Mesenchymal stem cell (in vitro differentiated cells and primary cell): ENCODE results near the gene AFF2.

Experiments
- DNase-seq: peaks from one replicate; pipeline ENCODE4 v3.0.0-alpha.2; 2013
- H2AFZ ChIP-seq: one replicate; pipeline ENCODE4 v1.6.1; 2013; ENCODE audit warnings: low read depth, mild to moderate bottlenecking, control low read depth, inconsistent platforms, low read length, moderate library complexity
- H2AK5ac ChIP-seq: 2 replicates; pipeline ENCODE4 v1.6.1; 2013; ENCODE audit warnings: low read length, moderate library complexity, mild to moderate bottlenecking, inconsistent platforms; ENCODE audit not compliant: severe bottlenecking
- H2BK120ac ChIP-seq: one replicate; pipeline ENCODE4 v1.6.1; 2013; ENCODE audit warnings: low read depth, mild to moderate bottlenecking, inconsistent platforms, low read length, moderate library complexity
- H2BK12ac ChIP-seq, 2 experiments: one replicate each; pipeline ENCODE4 v1.6.1; 2013; ENCODE audit warnings: inconsistent platforms in 2 of 2, low read length in 2 of 2, mild to moderate bottlenecking in 2 of 2, moderate library complexity in 2 of 2, control low read depth in 1 of 2
- H2BK15ac ChIP-seq: one replicate; pipeline ENCODE4 v1.6.1; 2013; ENCODE audit warnings: mild to moderate bottlenecking, low read depth, inconsistent platforms; ENCODE audit not compliant: poor library complexity, severe bottlenecking
- H2BK5ac ChIP-seq: 2 replicates; pipeline ENCODE4 v1.6.1; 2013; ENCODE audit warnings: low read depth, mild to moderate bottlenecking, low read length, control low read depth, inconsistent platforms; ENCODE audit not compliant: poor library complexity, severe bottlenecking
- H3K14ac ChIP-seq, 2 experiments: one replicate each; pipeline ENCODE4 v1.6.1; 2013; ENCODE audit warnings: inconsistent platforms in 2 of 2, low read length in 2 of 2, control low read depth in 1 of 2, mild to moderate bottlenecking in 1 of 2, moderate library complexity in 1 of 2
- H3K18ac ChIP-seq, 2 experiments: one replicate each; pipeline ENCODE4 v1.6.1; 2013; ENCODE audit warnings: inconsistent platforms in 2 of 2, low read length in 2 of 2, control low read depth in 1 of 2, low read depth in 1 of 2, mild to moderate bottlenecking in 1 of 2
- H3K23ac ChIP-seq, 2 experiments: one replicate each; pipeline ENCODE4 v1.6.1; 2013; ENCODE audit warnings: inconsistent platforms in 2 of 2, low read length in 2 of 2, mild to moderate bottlenecking in 2 of 2, moderate library complexity in 2 of 2, control low read depth in 1 of 2
- H3K27ac ChIP-seq: 2 replicates; pipeline ENCODE4 v1.5.1; 2013; ENCODE audit warnings: mild to moderate bottlenecking, moderate library complexity, low read length, control low read depth, inconsistent platforms; ENCODE audit not compliant: poor library complexity, severe bottlenecking
- H3K27me3 ChIP-seq, 2 experiments: 2 replicates each; pipeline versions ENCODE4 v1.6.1 to v1.7.0; 2013; ENCODE audit warnings: low read length in 2 of 2, mild to moderate bottlenecking in 2 of 2, moderate library complexity in 2 of 2, control low read depth in 1 of 2, inconsistent platforms in 1 of 2; ENCODE audit not compliant: control insufficient read depth in 1 of 2, insufficient read depth in 1 of 2
- H3K36me3 ChIP-seq, 2 experiments: 2 replicates each; pipeline versions ENCODE4 v1.6.1 to v1.7.0; 2013; ENCODE audit warnings: low read length in 2 of 2, control low read depth in 1 of 2, inconsistent platforms in 1 of 2, low read depth in 1 of 2, mild to moderate bottlenecking in 1 of 2; ENCODE audit not compliant: insufficient read depth in 2 of 2, control insufficient read depth in 1 of 2
- H3K4ac ChIP-seq, 2 experiments: one replicate each; pipeline ENCODE4 v1.6.1; 2013; ENCODE audit warnings: inconsistent platforms in 2 of 2, low read length in 2 of 2, mild to moderate bottlenecking in 2 of 2, moderate library complexity in 2 of 2, control low read depth in 1 of 2, low read depth in 1 of 2
- H3K4me1 ChIP-seq: 2 replicates; pipeline ENCODE4 v1.6.1; 2013; ENCODE audit warnings: low read depth, low read length, control low read depth; ENCODE audit not compliant: control insufficient read depth, insufficient read depth
- H3K4me2 ChIP-seq: 2 replicates; pipeline ENCODE4 v1.6.1; 2013; ENCODE audit warnings: low read length, mild to moderate bottlenecking, inconsistent platforms; ENCODE audit not compliant: poor library complexity, severe bottlenecking
- H3K4me3 ChIP-seq, 2 experiments: 2 replicates each; pipeline versions ENCODE4 v1.5.1 to v1.7.0; 2013; ENCODE audit warnings: low read length in 2 of 2, mild to moderate bottlenecking in 2 of 2, control low read depth in 1 of 2, low read depth in 1 of 2; ENCODE audit not compliant: insufficient read depth in 1 of 2
- H3K79me1 ChIP-seq: replicated peaks from 2 replicates; pipeline ENCODE4 v1.6.1; 2013; ENCODE audit warnings: mild to moderate bottlenecking, control low read depth, low read length, inconsistent platforms; ENCODE audit not compliant: poor library complexity, severe bottlenecking
- H3K9ac ChIP-seq: 2 replicates; pipeline ENCODE4 v1.7.0; 2013; ENCODE audit warnings: mild to moderate bottlenecking, low read length, moderate library complexity
- H3K9me3 ChIP-seq: 2 replicates; pipeline ENCODE4 v1.7.0; 2013; ENCODE audit warnings: mild to moderate bottlenecking, low read length; ENCODE audit not compliant: control insufficient read depth
- H4K8ac ChIP-seq: one replicate; pipeline ENCODE4 v1.6.1; 2013; ENCODE audit warnings: inconsistent platforms, mild to moderate bottlenecking, low read length, moderate library complexity
- H4K91ac ChIP-seq: one replicate; pipeline ENCODE4 v1.6.1; 2013; ENCODE audit warnings: mild to moderate bottlenecking, low read length, inconsistent platforms
- WGBS: methylation state at CpG from one replicate; pipeline ENCODE4 v1.1.7; 2013; ENCODE audit warnings: mixed read lengths; 5-methylcytosine and 5-hydroxymethylcytosine counted together

The AFF2 gene

DNA sequence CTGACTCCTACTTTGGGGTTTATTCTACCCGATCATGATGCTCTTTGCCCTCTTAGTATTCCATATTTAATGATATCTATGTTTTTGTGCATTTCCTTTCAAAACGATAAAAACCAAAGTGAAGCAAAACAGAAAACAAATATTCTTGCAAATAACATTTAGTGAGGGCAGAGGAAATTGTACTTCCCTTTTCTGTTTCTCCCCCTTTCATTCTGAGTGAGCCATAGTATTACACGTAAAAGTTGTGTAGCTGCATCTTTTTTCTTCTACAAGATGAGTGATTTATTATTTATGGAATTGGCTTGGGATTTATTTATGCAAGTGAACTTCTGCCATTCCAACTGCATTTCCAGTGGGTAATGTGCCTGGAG is 109.9 kb downstream of the AFF2 start:
- no peaks in the 10 kb centered on the region for H3K36me3 ChIP-seq
- H3K27me3 ChIP-seq = no peaks in the 10 kb centered on the region
- H3K14ac ChIP-seq = no peak overlapping the region
- no peak overlapping the region for H3K4ac ChIP-seq
- H3K18ac ChIP-seq = no peak overlapping the region
- no peak overlapping the region for H3K4me3 ChIP-seq
- no peak for DNase-seq
- H2BK12ac ChIP-seq = no peak overlapping the region
- H2BK5ac ChIP-seq = no peak overlapping the region
- no peak overlapping the region for H3K4me2 ChIP-seq
- no peaks in the 10 kb centered on the region for H3K79me1 ChIP-seq
- no peaks in the 10 kb centered on the region for H3K9me3 ChIP-seq
- no peak overlapping the region for H3K23ac ChIP-seq
- H3K27ac ChIP-seq = no peak overlapping the region
- no peak overlapping the region for H4K91ac ChIP-seq
- no CpG with 5 or more reads among the region's 3 CpGs for WGBS
- no peak overlapping the region for H3K9ac ChIP-seq
- H2AFZ ChIP-seq = no peak overlapping the region
- H3K4me1 ChIP-seq = no peaks in the 10 kb centered on the region
- no peak overlapping the region for H4K8ac ChIP-seq
- H2BK120ac ChIP-seq = no peak overlapping the region
- H2AK5ac ChIP-seq = no peak overlapping the region
- no peak overlapping the region for H2BK15ac ChIP-seq

DNA sequence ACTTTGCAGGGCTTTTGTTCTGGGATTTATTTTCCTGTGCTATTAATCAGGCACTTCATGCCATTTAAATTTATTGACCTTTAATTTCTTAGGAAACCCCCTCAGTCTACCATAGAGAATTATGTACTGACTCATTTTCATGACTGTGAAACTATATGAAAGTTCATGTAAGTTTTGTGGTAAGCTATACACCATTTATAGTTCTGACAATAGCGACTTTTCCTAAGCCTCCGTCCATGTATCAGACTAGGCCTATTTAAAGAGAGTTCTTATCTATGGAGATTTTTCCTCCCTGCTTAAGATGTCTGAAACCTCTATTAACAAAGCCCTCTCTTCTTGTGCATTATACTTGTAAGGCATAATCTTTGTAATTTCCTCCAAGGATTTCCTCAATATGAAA is 111.6 kb downstream of the AFF2 start:
- Histone ChIP-seq H3K4ac (no peak overlapping the region), H3K4me1 (no peaks in the 10 kb centered on the region), H3K18ac (no peak overlapping the region), H3K23ac (no peak overlapping the region), H2AFZ (no peak overlapping the region), H2BK12ac (no peak overlapping the region), H3K4me3 (no peak overlapping the region), H2BK15ac (no peak overlapping the region), H3K36me3 (no peaks in the 10 kb centered on the region), H3K79me1 (no peaks in the 10 kb centered on the region), H3K27me3 (no peaks in the 10 kb centered on the region), H4K8ac (no peak overlapping the region), H3K27ac (no peak overlapping the region), H4K91ac (no peak overlapping the region), H2BK120ac (no peak overlapping the region), H3K9me3 (no peaks in the 10 kb centered on the region), H3K4me2 (no peak overlapping the region), H2AK5ac (no peak overlapping the region), H3K9ac (no peak overlapping the region), H2BK5ac (no peak overlapping the region), H3K14ac (no peak overlapping the region)
- no peak for DNase-seq
- WGBS = no CpG with 5 or more reads among the region's 2 CpGs

DNA sequence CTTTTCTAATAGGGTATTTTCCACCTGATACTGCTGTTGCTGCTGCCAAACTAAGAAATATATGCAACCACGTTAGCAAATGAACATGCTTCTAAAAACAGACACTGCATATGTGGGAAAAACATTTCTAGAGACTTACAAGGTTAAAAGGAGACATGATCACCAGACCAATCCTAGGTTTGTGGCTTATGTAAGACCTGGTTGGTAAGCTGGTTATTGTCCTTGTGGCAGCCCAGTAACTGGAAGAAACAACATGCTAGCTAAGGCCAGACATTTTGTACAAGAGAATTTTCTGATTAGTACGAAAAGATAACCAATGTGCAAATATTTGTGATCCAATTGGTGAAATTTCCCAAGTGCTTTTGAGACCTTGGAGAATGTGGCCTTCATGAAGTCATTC is 112.0 kb downstream of the AFF2 start:
- H2BK120ac ChIP-seq = no peak overlapping the region
- H3K9ac ChIP-seq = no peak overlapping the region
- H3K27ac ChIP-seq = no peak overlapping the region
- no peak overlapping the region for H2BK15ac ChIP-seq
- no peak overlapping the region for H3K4me2 ChIP-seq
- no peaks in the 10 kb centered on the region for H3K36me3 ChIP-seq
- no peak overlapping the region for H2BK5ac ChIP-seq
- H4K8ac ChIP-seq = no peak overlapping the region
- no peak overlapping the region for H3K23ac ChIP-seq
- no peak for DNase-seq
- no peak overlapping the region for H2AFZ ChIP-seq
- no peak overlapping the region for H3K18ac ChIP-seq
- H4K91ac ChIP-seq = no peak overlapping the region
- no peak overlapping the region for H2AK5ac ChIP-seq
- H3K4me3 ChIP-seq = no peak overlapping the region
- no peaks in the 10 kb centered on the region for H3K79me1 ChIP-seq
- no peaks in the 10 kb centered on the region for H3K9me3 ChIP-seq
- no peak overlapping the region for H3K14ac ChIP-seq
- no peaks in the 10 kb centered on the region for H3K4me1 ChIP-seq
- WGBS = 100% methylated on average over 1 of the region's 2 CpGs
- no peaks in the 10 kb centered on the region for H3K27me3 ChIP-seq
- no peak overlapping the region for H3K4ac ChIP-seq
- H2BK12ac ChIP-seq = no peak overlapping the region

DNA sequence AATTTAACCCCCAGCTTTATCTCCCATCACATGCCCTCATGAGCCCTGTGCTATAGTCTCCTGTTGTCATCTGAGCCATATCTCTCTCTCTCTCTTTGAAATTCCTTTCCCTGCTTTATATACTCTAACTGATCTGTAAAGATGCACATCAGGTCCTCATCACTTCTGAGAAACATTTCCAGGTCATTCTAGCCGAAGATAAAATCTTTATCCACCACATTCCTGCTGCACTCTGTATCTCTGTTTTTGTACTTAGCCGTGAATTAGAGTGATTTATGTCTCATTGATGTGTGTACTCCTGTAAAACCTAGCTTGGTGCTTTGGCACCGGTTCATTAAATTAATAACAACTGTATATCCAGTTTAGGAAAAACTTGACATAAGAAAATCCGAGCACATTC is 113.2 kb downstream of the AFF2 start:
- Histone ChIP-seq H3K14ac (no peak overlapping the region), H3K4ac (no peak overlapping the region), H2BK5ac (no peak overlapping the region), H2BK12ac (no peak overlapping the region), H3K79me1 (no peaks in the 10 kb centered on the region), H3K4me1 (no peaks in the 10 kb centered on the region), H3K27ac (no peak overlapping the region), H3K9me3 (no peaks in the 10 kb centered on the region), H3K36me3 (no peaks in the 10 kb centered on the region), H3K23ac (no peak overlapping the region), H2BK120ac (no peak overlapping the region), H4K91ac (no peak overlapping the region), H2AK5ac (no peak overlapping the region), H4K8ac (no peak overlapping the region), H3K27me3 (no peaks in the 10 kb centered on the region), H2BK15ac (no peak overlapping the region), H3K4me3 (no peak overlapping the region), H2AFZ (no peak overlapping the region), H3K18ac (no peak overlapping the region), H3K4me2 (no peak overlapping the region), H3K9ac (no peak overlapping the region)
- no peak for DNase-seq
- WGBS = no CpG with 5 or more reads among the region's 4 CpGs
